HG03354 (cell line): Measurements from ENCODE around the gene CCDC32.

Source experiments
- ATAC-seq: cut with Tn5 transposase; IDR thresholded peaks from one replicate; pipeline ENCODE4 v1.9.1; 2021; ENCODE audit warnings: mild to moderate bottlenecking; ENCODE audit not compliant: unreplicated experiment, poor library complexity, severe bottlenecking

The CCDC32 gene

GRCh38 chr15:40569129-40569953 is 4.5 kb upstream of the CCDC32 start, which contains the start of gene RPUSD2:
Gene RPUSD2, plus strand, starts transcription at chr15:40569299. Its CDS starts 39 bp downstream, at chr15:40569338.
- peak; percentile 60 for ATAC-seq

DNA sequence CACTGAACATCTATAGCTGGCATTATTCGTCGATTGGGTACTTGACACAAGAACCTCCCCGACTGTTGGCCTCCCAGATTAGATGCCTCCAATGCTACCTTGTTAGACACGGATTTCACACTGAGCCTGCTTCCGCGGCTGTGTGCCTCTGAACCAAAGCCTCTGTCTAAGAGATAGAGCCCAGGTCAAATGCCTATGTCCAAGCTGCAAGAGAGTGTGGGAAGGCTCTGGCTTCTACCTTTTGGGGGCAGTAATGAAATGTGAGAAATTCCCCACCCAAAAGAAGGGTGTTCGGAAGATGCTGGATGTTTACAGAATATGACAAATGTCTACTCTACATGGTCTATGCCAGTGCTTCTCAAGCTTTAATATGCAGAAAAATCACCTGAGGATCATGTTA is 2.3 kb upstream of the CCDC32 start:
- ATAC-seq = no peak

GRCh38 chr15:40565333-40566238 is 744 bp upstream of the CCDC32 start:
- no peak for ATAC-seq

DNA sequence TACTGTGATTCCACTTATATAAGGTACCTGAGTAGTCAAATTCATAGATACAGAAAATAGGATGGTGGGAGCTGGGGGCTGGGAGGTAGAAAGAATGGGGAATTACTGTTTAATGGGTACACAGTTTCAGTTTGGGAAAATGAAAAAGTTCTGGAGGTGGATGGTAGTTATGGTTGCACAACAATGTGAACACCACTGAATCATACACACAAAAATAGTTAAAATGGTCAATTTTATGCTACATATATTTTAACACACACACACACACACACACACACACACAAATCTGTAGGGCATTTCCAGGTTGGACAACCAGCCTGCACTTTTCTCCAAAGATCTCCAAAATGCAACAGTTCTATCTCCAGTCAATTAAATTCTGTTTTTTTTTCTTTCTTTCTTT is 1.4 kb downstream of the CCDC32 start:
- ATAC-seq = no peak

- ATAC-seq = no peak
Measured at GRCh38 chr15:40562691-40563090, 2.2 kb downstream of the CCDC32 start.

- no peak for ATAC-seq
Measured at GRCh38 chr15:40558952-40559742, 5.7 kb downstream of the CCDC32 start.

DNA sequence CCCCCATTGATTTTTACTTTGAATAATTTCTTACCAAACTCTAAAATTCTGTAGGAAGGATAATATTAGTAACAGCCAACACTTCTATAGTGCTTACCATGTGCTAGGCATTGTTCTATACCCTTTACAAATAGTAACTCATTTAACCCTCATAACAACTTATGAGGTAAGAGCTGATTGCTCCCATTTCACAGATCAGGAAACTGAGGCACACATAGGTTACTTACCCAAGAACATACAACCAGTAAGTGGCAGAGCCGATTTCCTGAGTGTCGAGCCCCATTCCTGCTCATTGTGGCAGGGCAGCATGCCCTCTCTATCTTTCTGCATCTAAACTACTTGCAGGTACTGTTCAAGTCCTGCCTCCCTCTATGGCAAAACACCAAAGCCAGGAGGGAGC is 9.0 kb downstream of the CCDC32 start:
- ATAC-seq = no peak

DNA sequence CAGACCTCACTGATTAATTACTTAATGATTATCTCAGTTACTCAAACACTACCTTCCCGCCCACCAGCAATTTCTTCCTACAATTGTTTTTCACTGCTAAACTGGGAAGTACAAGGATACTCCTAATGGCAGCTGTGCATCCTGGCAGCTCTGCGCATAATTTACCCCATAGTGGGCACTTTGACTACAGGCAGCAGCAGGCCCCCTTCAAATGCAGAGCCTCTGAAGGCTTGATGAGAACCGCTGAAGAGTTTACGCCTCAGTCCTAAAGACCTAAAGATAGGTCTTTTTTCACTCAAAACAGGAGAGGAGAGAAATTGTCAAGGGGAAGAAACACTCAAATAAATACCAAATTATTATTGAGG is 10.7 kb downstream of the CCDC32 start:
- no peak for ATAC-seq

GRCh38 chr15:40550341-40551037 is 14.4 kb downstream of the CCDC32 start:
- peak; percentile 85 for ATAC-seq

GRCh38 chr15:40549894-40550293 is 14.9 kb downstream of the CCDC32 start:
- no peak for ATAC-seq

DNA sequence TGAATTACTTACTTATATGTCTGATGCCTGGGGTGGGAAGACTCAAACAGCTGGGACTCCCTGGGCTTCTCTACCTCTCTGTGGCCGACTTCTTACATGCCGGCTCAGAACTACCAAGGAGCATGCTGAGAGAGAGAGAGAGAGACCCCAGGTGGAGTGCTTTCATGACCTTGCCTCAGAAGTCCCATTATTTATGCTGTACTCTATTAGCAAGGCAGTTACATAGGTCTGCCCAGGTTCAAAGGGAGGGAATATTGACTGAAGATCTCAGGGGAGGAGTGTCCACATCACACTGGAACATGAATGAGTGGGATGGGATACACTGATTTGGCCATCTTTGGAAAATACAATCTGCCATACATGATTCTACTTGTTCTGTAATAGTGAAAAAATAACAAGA is 16.2 kb downstream of the CCDC32 start:
- no peak for ATAC-seq

- no peak for ATAC-seq
Measured at GRCh38 chr15:40545457-40545856, 19.4 kb downstream of the CCDC32 start.

DNA sequence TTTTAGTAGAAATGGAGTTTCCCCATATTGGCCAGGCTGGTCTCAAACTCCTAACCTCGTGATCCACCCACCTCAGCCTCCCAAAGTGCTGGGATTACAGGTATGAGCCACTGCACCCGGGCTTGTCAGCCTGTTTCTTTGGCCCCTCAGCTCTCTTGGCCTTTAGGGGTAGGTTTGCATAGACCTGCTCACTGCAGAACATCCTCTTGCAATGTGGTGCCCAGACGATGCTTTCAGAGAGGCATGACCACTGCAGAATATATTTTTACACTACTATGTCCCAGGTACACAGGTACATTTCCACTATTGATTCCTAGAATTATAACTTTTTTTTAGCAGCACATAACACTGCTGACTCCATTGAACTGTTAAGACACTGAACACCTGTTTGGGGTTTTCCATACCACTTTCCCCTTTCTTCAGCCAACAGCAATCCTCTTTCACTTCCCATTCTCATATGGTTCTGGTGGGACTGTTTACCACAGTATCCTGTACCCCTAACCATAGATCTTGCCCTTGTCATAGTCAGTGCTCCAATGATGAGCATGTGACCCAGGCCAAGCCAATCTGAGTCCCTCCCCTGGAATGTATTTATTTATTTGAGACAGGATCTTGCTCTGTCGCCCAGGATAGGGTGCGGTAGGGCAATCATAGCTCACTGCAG is 21.1 kb downstream of the CCDC32 start:
- peak; percentile 71 for ATAC-seq

DNA sequence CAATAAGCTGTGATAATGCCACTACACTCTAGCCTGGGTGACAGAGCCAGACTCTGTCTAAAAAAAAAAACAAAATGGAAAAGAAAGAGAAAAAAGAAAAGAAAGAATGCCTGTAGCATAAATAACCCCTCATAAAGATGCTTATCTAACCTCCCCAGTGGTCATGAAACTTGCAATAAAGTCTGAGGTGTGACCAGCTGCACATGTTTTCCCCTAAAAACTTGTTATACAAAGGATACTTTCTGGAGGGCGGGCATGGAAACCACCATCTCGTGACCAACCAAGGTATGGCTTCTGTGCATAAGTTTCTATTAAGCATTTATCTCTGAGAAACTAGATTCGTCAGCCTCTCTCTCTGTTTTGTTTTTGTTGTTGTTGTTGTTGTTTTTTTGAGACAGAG is 21.8 kb downstream of the CCDC32 start:
- peak; percentile 44 for ATAC-seq

DNA sequence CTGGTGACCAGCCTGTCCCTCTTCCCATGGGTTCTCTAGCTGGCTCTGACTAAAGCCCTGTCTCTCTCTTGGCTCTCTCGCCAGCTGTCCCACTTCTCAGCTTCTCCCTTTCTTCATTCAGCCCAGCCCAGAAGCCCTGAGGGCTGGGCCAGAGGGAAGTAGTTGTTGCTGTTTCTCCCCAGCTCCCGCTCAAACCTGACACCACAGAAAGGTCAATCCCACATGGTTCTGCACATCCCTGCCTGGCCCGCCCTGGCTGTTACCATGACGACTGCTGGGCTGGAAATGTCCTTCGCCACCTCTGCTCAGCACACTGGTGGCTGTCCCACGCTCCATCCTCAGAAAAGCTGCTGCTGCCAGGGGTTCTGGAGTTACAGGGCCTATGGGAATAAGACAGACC is 25.9 kb downstream of the CCDC32 start:
- no peak for ATAC-seq

DNA sequence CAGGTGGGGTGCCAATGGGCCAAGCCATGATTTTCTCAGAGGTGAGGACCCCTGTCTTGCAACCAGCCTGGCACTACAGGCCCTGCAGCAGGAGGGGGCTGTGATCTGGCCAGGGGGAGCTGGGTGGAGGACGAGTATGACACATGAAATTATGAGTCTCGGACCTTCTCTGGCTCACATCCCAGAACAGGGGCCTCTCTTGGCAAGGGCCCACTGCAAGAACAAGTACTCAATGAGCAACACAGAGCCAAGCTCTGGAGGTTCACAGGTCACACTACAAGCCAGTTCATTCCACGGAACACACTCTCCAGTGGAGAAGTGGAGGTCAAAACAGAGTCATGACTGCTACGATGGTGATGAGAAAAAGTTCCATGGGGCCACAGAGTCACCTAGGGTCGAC is 28.3 kb downstream of the CCDC32 start:
- no peak for ATAC-seq

GRCh38 chr15:40534371-40534770 is 30.5 kb downstream of the CCDC32 start:
- ATAC-seq = no peak

GRCh38 chr15:40533763-40534364 is 31.0 kb downstream of the CCDC32 start:
- ATAC-seq = no peak

DNA sequence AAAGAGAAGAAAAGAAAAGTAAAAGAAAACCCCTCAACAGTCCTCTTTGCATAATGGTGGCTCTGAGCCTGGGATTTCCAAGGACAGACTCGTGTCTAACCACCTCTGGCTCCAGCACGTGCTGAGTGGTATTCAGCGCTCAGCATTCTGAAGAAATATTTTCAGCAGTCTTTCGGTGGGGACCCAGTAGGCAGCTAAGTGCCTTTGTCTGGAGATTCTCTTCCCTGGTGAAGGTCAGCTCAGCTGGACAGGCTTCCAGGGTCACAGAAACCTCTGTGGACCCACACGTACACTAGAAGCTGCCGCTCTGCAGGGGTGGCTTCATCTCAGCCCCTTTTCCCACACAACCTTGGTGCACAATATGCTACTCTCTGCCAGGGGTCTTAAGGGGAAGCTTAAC is 36.0 kb downstream of the CCDC32 start:
- ATAC-seq = no peak
